HepG2 (cell line): ENCODE measurements around the gene EFNA2. TPM values are rescaled to one million over a fixed set of nuclear protein-coding genes. Genes with fewer than 3 reads are reported as not detected.

ENCODE experiments used
- BATF2 ChIP-seq: sonication (generic); formaldehyde crosslinking; IDR thresholded peaks from 2 replicates; pipeline ENCODE4 v1.8.0; 2022; ENCODE audit warnings: mild to moderate bottlenecking, missing genetic modification reagents, moderate library complexity
- CCAR2 ChIP-seq: fragments of 200-400 bp; formaldehyde crosslinking; optimal IDR thresholded peaks from 2 replicates; pipeline ENCODE3; 2018; ENCODE audit warnings: low read depth, mild to moderate bottlenecking, low read length, moderate library complexity
- GFI1 ChIP-seq: sonication (generic); formaldehyde crosslinking; IDR thresholded peaks from 2 replicates; pipeline ENCODE4 v1.5.0; 2020; ENCODE audit warnings: missing genetic modification reagents, mild to moderate bottlenecking, borderline replicate concordance
- HNRNPH1 ChIP-seq: fragments of 200-400 bp; formaldehyde crosslinking; optimal IDR thresholded peaks from 2 replicates; pipeline ENCODE3; 2017; ENCODE audit warnings: mild to moderate bottlenecking, low read depth, low read length
- IRF1 ChIP-seq: sonication (generic); formaldehyde crosslinking; IDR thresholded peaks from 2 replicates; pipeline ENCODE4 v1.4.0; 2020; ENCODE audit warnings: low read depth, mild to moderate bottlenecking, missing genetic modification reagents
- ISL2 ChIP-seq: sonication (generic); formaldehyde crosslinking; IDR thresholded peaks from 2 replicates; pipeline ENCODE4 v1.5.0; 2020; ENCODE audit warnings: missing genetic modification reagents
- KLF15 ChIP-seq: sonication (generic); formaldehyde crosslinking; IDR thresholded peaks from 2 replicates; pipeline ENCODE4 v1.8.1; 2023; ENCODE audit warnings: borderline replicate concordance, mild to moderate bottlenecking, inconsistent platforms, missing genetic modification reagents, mixed read lengths
- NR2F1 ChIP-seq, 2 experiments: fragments of 450-650 bp in 1 of 2; formaldehyde crosslinking in 1 of 2; IDR thresholded peaks; 2 replicates each; pipeline versions ENCODE4 v1.5.0 to v1.6.1; 2016 to 2020; ENCODE audit warnings: mild to moderate bottlenecking in 1 of 2, missing compliant biosample characterization in 1 of 2, missing genetic modification reagents in 1 of 2, moderate library complexity in 1 of 2
- PHF20 ChIP-seq: sonication (generic); formaldehyde crosslinking; IDR thresholded peaks from 2 replicates; pipeline ENCODE4 v1.5.0; 2020; ENCODE audit warnings: mild to moderate bottlenecking, missing genetic modification reagents
- POLR2AphosphoS5 ChIP-seq: IDR thresholded peaks from 2 replicates; pipeline ENCODE4 v1.6.1; 2012; ENCODE audit warnings: low read depth, low read length
- PRMT3 ChIP-seq: sonication (generic); formaldehyde crosslinking; IDR thresholded peaks from 2 replicates; pipeline ENCODE4 v1.8.1; 2022; ENCODE audit warnings: low read depth, mild to moderate bottlenecking, moderate library complexity, missing genetic modification reagents, borderline replicate concordance
- RFX3 ChIP-seq: IDR thresholded peaks from 2 replicates; pipeline ENCODE4 v1.6.1; 2016; ENCODE audit warnings: missing biosample characterization, missing genetic modification reagents
- SRF ChIP-seq: IDR thresholded peaks from 2 replicates; pipeline ENCODE4 v1.6.1; 2011; ENCODE audit warnings: mild to moderate bottlenecking, low read depth, low read length, moderate library complexity
- WIZ ChIP-seq: sonication (generic); formaldehyde crosslinking; IDR thresholded peaks from 2 replicates; pipeline ENCODE4 v1.5.1; 2020; ENCODE audit warnings: mild to moderate bottlenecking, missing genetic modification reagents
- ZNF224 ChIP-seq: sonication (generic); formaldehyde crosslinking; IDR thresholded peaks from 2 replicates; pipeline ENCODE4 v1.5.0; 2020; ENCODE audit warnings: mild to moderate bottlenecking, missing genetic modification reagents
- ZNF430 ChIP-seq: sonication (generic); formaldehyde crosslinking; IDR thresholded peaks from 2 replicates; pipeline ENCODE4 v1.9.0; 2021; ENCODE audit warnings: mild to moderate bottlenecking, missing genetic modification reagents
- ZNF44 ChIP-seq: sonication (generic); formaldehyde crosslinking; IDR thresholded peaks from 2 replicates; pipeline ENCODE4 v1.5.1; 2020; ENCODE audit warnings: mild to moderate bottlenecking, missing genetic modification reagents
- ZNF512 ChIP-seq: sonication (generic); formaldehyde crosslinking; IDR thresholded peaks from 2 replicates; pipeline ENCODE4 v1.4.0; 2020; ENCODE audit warnings: mild to moderate bottlenecking, missing genetic modification reagents
- ZNF670 ChIP-seq: sonication (generic); formaldehyde crosslinking; IDR thresholded peaks from 2 replicates; pipeline ENCODE4 v1.8.0; 2022; ENCODE audit warnings: mild to moderate bottlenecking, missing genetic modification reagents, borderline replicate concordance
- ZNF761 ChIP-seq: sonication (generic); formaldehyde crosslinking; conservative IDR thresholded peaks from 2 replicates; pipeline ENCODE4 v1.4.0; 2020; ENCODE audit warnings: mild to moderate bottlenecking, missing genetic modification reagents
- ZNF790 ChIP-seq: sonication (generic); formaldehyde crosslinking; IDR thresholded peaks from 2 replicates; pipeline ENCODE4 v1.8.0; 2022; ENCODE audit warnings: missing genetic modification reagents, mild to moderate bottlenecking, borderline replicate concordance
- polyA plus RNA-seq, 8 experiments: library from polyadenylated mRNA; depleted of rRNA in 3 of 8; stranded (reverse) in 7 of 8; unstranded in 1 of 8; fragments of >200 nt; fragmentation: Illumina TruSeq in 4 of 8; extraction: Trizol in 4 of 8; gene quantifications; 2 replicates each; pipeline versions ENCODE4 v1.2.1 to v1.2.3, GENCODE V29; 2011 to 2016; ENCODE audit warnings: low read depth in 4 of 8, missing spikeins in 1 of 8, mixed read lengths in 1 of 8; ENCODE audit not compliant: insufficient read depth in 1 of 8
- total RNA-seq, 5 experiments: library from RNA; depleted of rRNA; stranded (reverse); fragments of >200 nt; fragmentation: Illumina TruSeq; extraction: Trizol; gene quantifications; 2 replicates each; pipeline ENCODE4 v1.2.3, GENCODE V29; 2016; ENCODE audit warnings: low read depth in 1 of 5
- TF ChIP-seq, protein P1 (sequence below): sonication (generic); formaldehyde crosslinking; IDR thresholded peaks from 2 replicates; pipeline ENCODE4 v1.4.0; 2020; ENCODE audit warnings: mild to moderate bottlenecking, missing genetic modification reagents
- TF ChIP-seq, protein P2 (sequence below): sonication (generic); formaldehyde crosslinking; IDR thresholded peaks from 2 replicates; pipeline ENCODE4 v1.8.1; 2022; ENCODE audit warnings: low read depth, mild to moderate bottlenecking, missing genetic modification reagents

Gene EFNA2
- total and polyA plus RNA-seq, 2 of the 13 experiments (the other 11 are each of a cell fraction or from before 2014, with no cell fraction given), result 6.0 to 9.9 TPM

DNA sequence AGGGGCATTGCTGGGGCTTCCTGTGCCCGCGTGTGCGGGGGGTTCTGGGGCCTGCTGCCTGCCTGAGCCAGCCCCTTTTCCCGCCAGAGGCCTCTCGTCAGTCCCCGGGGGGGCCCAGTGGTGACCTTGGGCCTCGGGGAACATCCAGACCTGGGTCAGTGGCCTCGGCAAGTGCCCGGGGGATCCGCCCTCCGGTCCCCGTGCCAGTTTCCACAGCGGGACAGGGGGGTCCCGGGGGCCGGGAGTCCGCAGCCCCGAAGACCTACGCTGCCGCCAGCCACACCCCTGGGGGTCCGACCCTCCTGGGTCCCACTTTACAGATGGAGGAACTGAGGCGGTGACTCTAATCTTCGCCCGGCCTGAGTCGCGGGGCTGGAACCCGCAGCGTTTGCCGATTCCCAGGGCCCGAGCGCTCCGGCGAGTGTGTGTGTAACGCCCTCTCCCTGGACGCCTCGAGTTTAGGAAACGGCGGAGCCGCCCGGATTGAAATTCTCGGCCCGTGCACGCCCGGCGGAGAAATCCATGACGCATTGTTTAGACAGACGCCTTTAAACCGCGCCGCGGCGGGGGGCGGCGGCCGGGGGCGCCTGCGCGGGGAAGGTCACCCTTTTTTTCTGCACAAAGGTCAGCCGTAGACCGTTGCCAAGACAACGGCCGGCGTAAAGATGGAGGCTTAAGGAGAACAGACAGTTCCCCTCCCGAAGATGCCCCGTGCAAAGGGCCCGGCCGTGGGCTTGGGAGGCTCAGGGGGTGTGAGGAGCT, 39.3 kb downstream of the EFNA2 start (continued):
- TF ChIP-seq ZNF512 (CRISPR knock-in tag) (no peak), CCAR2 (no peak), ZNF790 (CRISPR knock-in tag) (no peak), ZNF761 (CRISPR knock-in tag) (no peak), IRF1 (CRISPR knock-in tag) (no peak), ISL2 (CRISPR knock-in tag) (peak; percentile 56; the same call in 1 of the 2 replicates), WIZ (CRISPR knock-in tag) (no peak; the same call in 1 of the 2 replicates), GFI1 (CRISPR knock-in tag) (peak; percentile 45; the same call in 1 of the 2 replicates), RFX3 (CRISPR knock-in tag) (peak; percentile 89), BATF2 (CRISPR knock-in tag) (no peak), SRF (no peak), PHF20 (CRISPR knock-in tag) (peak; percentile 55; the same call in 1 of the 2 replicates), HNRNPH1 (no peak), ZNF430 (CRISPR knock-in tag) (peak; percentile 69; the same call in 1 of the 2 replicates), ZNF670 (CRISPR knock-in tag) (peak; percentile 74), NR2F1 (CRISPR knock-in tag; IDR thresholded peaks at IDR 0.05) (peak; percentile 76 to 82; a peak in 3 of 4 replicates), ZNF44 (CRISPR knock-in tag) (no peak), POLR2AphosphoS5 (0 out of 2 replicates have a peak, but pooled peaks have one; percentile 24), PRMT3 (no peak), ZNF224 (CRISPR knock-in tag) (no peak), KLF15 (no peak)
- TF ChIP-seq, protein P1, sequence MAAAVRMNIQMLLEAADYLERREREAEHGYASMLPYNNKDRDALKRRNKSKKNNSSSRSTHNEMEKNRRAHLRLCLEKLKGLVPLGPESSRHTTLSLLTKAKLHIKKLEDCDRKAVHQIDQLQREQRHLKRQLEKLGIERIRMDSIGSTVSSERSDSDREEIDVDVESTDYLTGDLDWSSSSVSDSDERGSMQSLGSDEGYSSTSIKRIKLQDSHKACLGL (CRISPR knock-in tag), result no peak
- TF ChIP-seq, protein P2, sequence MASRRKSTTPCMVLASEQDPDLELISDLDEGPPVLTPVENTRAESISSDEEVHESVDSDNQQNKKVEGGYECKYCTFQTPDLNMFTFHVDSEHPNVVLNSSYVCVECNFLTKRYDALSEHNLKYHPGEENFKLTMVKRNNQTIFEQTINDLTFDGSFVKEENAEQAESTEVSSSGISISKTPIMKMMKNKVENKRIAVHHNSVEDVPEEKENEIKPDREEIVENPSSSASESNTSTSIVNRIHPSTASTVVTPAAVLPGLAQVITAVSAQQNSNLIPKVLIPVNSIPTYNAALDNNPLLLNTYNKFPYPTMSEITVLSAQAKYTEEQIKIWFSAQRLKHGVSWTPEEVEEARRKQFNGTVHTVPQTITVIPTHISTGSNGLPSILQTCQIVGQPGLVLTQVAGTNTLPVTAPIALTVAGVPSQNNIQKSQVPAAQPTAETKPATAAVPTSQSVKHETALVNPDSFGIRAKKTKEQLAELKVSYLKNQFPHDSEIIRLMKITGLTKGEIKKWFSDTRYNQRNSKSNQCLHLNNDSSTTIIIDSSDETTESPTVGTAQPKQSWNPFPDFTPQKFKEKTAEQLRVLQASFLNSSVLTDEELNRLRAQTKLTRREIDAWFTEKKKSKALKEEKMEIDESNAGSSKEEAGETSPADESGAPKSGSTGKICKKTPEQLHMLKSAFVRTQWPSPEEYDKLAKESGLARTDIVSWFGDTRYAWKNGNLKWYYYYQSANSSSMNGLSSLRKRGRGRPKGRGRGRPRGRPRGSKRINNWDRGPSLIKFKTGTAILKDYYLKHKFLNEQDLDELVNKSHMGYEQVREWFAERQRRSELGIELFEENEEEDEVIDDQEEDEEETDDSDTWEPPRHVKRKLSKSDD, result no peak
